ENCODE data around the gene CAMP. TPM values are rescaled to one million over a fixed set of nuclear protein-coding genes. Genes with fewer than 3 reads are reported as not detected.
"Not testable (repeated sequence)": the region's sequence is repeated elsewhere in the genome, so short reads cannot be mapped to it uniquely, and the experiment has no call there.

CAMP gene
- total and polyA plus RNA-seq, 2 donors from 2014 or later = not detected

DNA sequence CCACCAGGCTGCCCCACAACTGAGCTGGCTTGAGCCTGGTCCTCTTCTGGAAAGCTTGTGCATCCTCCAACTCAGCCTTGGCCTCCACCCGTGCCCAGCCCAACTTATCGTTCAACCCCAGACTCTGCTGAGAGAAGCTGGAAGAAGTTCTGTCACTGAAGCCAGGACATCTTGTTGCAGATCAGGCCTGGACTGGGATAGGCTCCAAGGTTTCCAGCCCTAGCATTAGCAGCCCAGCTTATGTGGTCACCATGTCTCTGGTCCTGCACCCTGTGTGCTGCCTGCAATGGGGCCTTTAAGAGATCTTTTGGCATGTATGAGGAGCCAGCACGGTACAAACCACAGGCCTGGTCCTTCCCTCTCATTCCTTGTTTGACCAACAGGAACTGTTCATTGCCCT, 15.2 kb upstream of the CAMP start:
- intact Hi-C loops (cut with DNase I) = no loop called here
- Histone ChIP-seq H3K4me1 (ENCODE audit: control insufficient read depth in 2 of 3, insufficient read depth in 2 of 3, low read depth in 1 of 3, low read length in 3 of 3) (no peaks in the 10 kb centered on the region), H3K27ac (ENCODE audit: low read depth in 2 of 2, low read length in 2 of 2) (no peak overlapping the region), H3K4me3 (ENCODE audit: low read length in 3 of 3) (no peak overlapping the region), H3K36me3 (ENCODE audit: control insufficient read depth in 2 of 3, insufficient read depth in 3 of 3, low read length in 3 of 3) (no peaks in the 10 kb centered on the region), H3K9ac (ENCODE audit: low read length in 3 of 3) (no peak overlapping the region), H3K9me3 (ENCODE audit: control insufficient read depth in 2 of 3, insufficient read depth in 1 of 3, low read length in 3 of 3) (no peaks in the 10 kb centered on the region), H3K27me3 (ENCODE audit: control insufficient read depth, insufficient read depth, low read length) (no peaks in the 10 kb centered on the region)
- TF ChIP-seq, protein P1, sequence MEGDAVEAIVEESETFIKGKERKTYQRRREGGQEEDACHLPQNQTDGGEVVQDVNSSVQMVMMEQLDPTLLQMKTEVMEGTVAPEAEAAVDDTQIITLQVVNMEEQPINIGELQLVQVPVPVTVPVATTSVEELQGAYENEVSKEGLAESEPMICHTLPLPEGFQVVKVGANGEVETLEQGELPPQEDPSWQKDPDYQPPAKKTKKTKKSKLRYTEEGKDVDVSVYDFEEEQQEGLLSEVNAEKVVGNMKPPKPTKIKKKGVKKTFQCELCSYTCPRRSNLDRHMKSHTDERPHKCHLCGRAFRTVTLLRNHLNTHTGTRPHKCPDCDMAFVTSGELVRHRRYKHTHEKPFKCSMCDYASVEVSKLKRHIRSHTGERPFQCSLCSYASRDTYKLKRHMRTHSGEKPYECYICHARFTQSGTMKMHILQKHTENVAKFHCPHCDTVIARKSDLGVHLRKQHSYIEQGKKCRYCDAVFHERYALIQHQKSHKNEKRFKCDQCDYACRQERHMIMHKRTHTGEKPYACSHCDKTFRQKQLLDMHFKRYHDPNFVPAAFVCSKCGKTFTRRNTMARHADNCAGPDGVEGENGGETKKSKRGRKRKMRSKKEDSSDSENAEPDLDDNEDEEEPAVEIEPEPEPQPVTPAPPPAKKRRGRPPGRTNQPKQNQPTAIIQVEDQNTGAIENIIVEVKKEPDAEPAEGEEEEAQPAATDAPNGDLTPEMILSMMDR (IDR thresholded peaks at IDR 0.05; ENCODE audit: borderline replicate concordance, extremely low read depth, insufficient read depth) = no peak
- DNase-seq (no peak), FAIRE-seq (no peak)

DNA sequence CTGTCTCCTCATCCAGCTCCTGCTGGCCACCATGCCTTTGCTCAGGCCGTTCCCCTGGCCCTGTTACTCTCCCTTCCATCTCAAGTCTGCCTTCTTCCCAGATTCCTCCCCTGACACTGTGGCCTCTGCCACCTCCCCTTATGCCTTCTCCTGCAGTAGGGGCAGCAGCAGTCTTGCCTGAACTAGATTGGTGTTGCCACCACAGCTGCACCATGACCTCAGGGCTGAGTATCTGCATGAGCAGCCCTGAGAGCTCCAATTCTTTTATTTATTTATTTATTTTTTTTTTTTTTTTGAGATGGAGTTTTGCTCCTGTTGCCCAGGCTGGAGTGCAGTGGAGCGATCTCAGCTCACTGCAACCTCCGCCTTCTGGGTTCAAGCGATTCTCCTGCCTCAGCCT, 13.8 kb upstream of the CAMP start:
- Histone ChIP-seq H3K4me3 (ENCODE audit: low read length in 3 of 3) (no peak overlapping the region), H3K27ac (ENCODE audit: low read depth in 2 of 2, low read length in 2 of 2) (no peak overlapping the region), H3K36me3 (ENCODE audit: control insufficient read depth in 2 of 3, insufficient read depth in 3 of 3, low read length in 3 of 3) (no peaks in the 10 kb centered on the region), H3K9ac (ENCODE audit: low read length in 3 of 3) (no peak overlapping the region), H3K4me1 (ENCODE audit: control insufficient read depth in 2 of 3, insufficient read depth in 2 of 3, low read depth in 1 of 3, low read length in 3 of 3) (peaks cover 0 to 3% (median 0%) of the 10 kb centered on the region in 3 donors), H3K27me3 (ENCODE audit: control insufficient read depth, insufficient read depth, low read length) (no peaks in the 10 kb centered on the region), H3K9me3 (ENCODE audit: control insufficient read depth in 2 of 3, insufficient read depth in 1 of 3, low read length in 3 of 3) (no peaks in the 10 kb centered on the region)
- TF ChIP-seq, protein P1 (IDR thresholded peaks at IDR 0.05; ENCODE audit: borderline replicate concordance, extremely low read depth, insufficient read depth) = no peak
- intact Hi-C loops (cut with DNase I) = no loop called here
- no peak for DNase-seq
- FAIRE-seq = no peak

DNA sequence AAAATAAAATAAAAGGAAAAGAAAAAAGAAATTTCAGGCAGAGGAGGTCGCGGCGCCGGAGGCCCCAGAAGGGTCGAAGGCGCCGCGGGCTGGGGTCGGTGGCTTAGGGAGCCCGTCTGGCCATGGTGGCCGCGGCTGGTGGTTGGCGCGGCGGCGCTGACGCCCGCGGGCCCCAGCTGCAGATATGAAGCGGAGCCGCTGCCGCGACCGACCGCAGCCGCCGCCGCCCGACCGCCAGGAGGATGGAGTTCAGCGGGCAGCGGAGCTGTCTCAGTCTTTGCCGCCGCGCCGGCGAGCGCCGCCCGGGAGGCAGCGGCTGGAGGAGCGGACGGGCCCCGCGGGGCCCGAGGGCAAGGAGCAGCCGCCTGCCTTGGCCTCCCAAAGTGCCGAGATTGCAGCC, 12.8 kb upstream of the CAMP start:
- DNase-seq; intact Hi-C loops (cut with DNase I); H3K27ac ChIP-seq (ENCODE audit: low read depth in 2 of 2, low read length in 2 of 2); H3K27me3 ChIP-seq (ENCODE audit: control insufficient read depth, insufficient read depth, low read length); FAIRE-seq; H3K36me3 ChIP-seq (ENCODE audit: control insufficient read depth in 2 of 3, insufficient read depth in 3 of 3, low read length in 3 of 3); H3K4me3 ChIP-seq (ENCODE audit: low read length in 3 of 3); H3K4me1 ChIP-seq (ENCODE audit: control insufficient read depth in 2 of 3, insufficient read depth in 2 of 3, low read depth in 1 of 3, low read length in 3 of 3); H3K9ac ChIP-seq (ENCODE audit: low read length in 3 of 3); H3K9me3 ChIP-seq (ENCODE audit: control insufficient read depth in 2 of 3, insufficient read depth in 1 of 3, low read length in 3 of 3): not testable (repeated sequence)

DNA sequence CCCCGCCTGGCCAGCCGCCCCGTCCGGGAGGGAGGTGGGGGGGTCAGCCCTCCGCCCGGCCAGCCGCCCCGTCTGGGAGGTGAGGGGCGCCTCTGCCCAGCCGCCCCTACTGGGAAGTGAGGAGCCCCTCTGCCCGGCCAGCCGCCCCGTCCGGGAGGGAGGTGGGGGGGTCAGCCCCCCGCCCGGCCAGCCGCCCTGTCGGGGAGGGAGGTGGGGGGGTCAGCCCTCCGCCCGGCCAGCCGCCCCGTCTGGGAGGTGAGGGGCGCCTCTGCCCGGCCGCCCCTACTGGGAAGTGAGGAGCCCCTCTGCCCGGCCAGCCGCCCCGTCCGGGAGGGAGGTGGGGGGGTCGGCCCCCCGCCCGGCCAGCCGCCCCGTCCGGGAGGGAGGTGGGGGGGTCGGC, 11.5 kb upstream of the CAMP start:
- intact Hi-C loops (cut with DNase I); H3K9ac ChIP-seq (ENCODE audit: low read length in 3 of 3); H3K36me3 ChIP-seq (ENCODE audit: control insufficient read depth in 2 of 3, insufficient read depth in 3 of 3, low read length in 3 of 3); H3K27me3 ChIP-seq (ENCODE audit: control insufficient read depth, insufficient read depth, low read length); DNase-seq; FAIRE-seq; H3K4me3 ChIP-seq (ENCODE audit: low read length in 3 of 3); H3K9me3 ChIP-seq (ENCODE audit: control insufficient read depth in 2 of 3, insufficient read depth in 1 of 3, low read length in 3 of 3); H3K27ac ChIP-seq (ENCODE audit: low read depth in 2 of 2, low read length in 2 of 2): not testable (repeated sequence)
- peaks cover 0 to 18% (median 0%) of the 10 kb centered on the region in 3 donors for H3K4me1 ChIP-seq (ENCODE audit: control insufficient read depth in 2 of 3, insufficient read depth in 2 of 3, low read depth in 1 of 3, low read length in 3 of 3)

DNA sequence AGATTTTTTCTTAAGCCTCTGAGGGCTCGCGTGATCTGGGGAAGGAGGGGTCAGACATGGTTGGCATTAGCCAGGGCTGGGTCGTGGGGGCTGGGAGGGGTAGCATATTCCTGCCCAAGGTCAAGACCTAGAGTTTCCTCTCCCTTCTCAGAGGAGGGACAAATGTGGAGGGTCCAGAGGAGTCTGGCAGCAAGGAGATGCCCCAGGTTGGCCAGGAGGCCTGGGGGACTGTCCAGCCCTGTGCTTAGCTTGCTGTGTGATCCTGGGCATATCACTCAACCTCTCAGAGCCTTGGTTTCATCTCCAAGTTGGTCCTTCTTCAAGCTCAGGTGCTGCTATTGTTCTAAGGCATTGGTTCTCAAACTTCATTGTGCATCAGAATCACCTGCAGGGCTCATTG, 9.1 kb upstream of the CAMP start:
- intact Hi-C loops (cut with DNase I) = no loop called here
- no peak overlapping the region for H3K9ac ChIP-seq (ENCODE audit: low read length in 3 of 3)
- no peak overlapping the region for H3K27ac ChIP-seq (ENCODE audit: low read depth in 2 of 2, low read length in 2 of 2)
- TF ChIP-seq, protein P1 (IDR thresholded peaks at IDR 0.05; ENCODE audit: borderline replicate concordance, extremely low read depth, insufficient read depth) = no peak
- no peak overlapping the region for H3K4me3 ChIP-seq (ENCODE audit: low read length in 3 of 3)
- no peak for FAIRE-seq
- H3K9me3 ChIP-seq (ENCODE audit: control insufficient read depth in 2 of 3, insufficient read depth in 1 of 3, low read length in 3 of 3) = no peaks in the 10 kb centered on the region
- H3K4me1 ChIP-seq (ENCODE audit: control insufficient read depth in 2 of 3, insufficient read depth in 2 of 3, low read depth in 1 of 3, low read length in 3 of 3) = peaks cover 0 to 20% (median 0%) of the 10 kb centered on the region in 3 donors
- no peaks in the 10 kb centered on the region for H3K36me3 ChIP-seq (ENCODE audit: control insufficient read depth in 2 of 3, insufficient read depth in 3 of 3, low read length in 3 of 3)
- no peak for DNase-seq
- H3K27me3 ChIP-seq (ENCODE audit: control insufficient read depth, insufficient read depth, low read length) = no peaks in the 10 kb centered on the region

Measured in kidney (tissue), 14 donors.